Measurements from ENCODE around the gene MED25. TPM values are rescaled to one million over a fixed set of nuclear protein-coding genes. Genes with fewer than 3 reads are reported as not detected.

MED25 gene
- total RNA-seq, 1 donor from 2014 or later = 34.5 TPM

DNA sequence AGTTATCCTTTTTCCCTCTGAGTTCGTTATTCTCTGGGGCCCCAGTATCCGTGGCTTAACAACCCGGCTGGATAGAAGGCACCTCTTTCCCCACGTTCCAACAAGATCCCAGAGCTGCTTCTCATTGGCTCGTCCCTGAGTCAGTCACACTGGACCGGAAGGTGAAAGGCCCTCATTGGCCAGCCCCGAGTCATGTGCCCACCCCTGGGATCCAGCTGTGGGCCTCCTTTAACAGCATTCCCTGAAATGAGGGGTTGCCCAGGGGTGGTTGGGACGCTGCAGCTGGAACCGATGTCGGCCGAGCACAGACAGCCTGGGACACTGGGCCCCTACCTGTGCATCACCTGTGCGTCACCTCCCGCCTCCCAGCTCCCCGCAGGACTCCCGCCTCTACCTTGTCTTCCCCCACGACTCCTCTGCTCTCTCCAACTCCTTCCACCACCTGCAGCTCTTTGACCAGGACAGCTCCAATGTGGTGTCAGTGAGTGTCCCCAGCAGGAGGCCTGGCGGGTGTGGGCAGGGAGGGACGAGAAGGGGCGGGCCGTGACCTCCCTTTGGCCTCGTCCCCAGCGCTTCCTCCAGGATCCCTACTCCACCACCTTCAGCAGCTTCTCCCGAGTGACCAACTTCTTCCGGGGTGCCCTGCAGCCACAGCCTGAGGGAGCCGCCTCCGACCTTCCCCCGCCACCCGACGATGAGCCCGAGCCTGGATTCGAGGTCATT, 63.7 kb downstream of the MED25 start:
- H3K36me3 ChIP-seq (ENCODE audit: control insufficient read depth, insufficient read depth, low read length) = peaks cover 9% of the 10 kb centered on the region
- DNase-seq (ENCODE audit: low read depth) = no peak
- H3K4me3 ChIP-seq (ENCODE audit: low read depth, low read length) = no peak overlapping the region
- no peaks in the 10 kb centered on the region for H3K27me3 ChIP-seq (ENCODE audit: control insufficient read depth, insufficient read depth, low read length)
- TF ChIP-seq, protein P1, sequence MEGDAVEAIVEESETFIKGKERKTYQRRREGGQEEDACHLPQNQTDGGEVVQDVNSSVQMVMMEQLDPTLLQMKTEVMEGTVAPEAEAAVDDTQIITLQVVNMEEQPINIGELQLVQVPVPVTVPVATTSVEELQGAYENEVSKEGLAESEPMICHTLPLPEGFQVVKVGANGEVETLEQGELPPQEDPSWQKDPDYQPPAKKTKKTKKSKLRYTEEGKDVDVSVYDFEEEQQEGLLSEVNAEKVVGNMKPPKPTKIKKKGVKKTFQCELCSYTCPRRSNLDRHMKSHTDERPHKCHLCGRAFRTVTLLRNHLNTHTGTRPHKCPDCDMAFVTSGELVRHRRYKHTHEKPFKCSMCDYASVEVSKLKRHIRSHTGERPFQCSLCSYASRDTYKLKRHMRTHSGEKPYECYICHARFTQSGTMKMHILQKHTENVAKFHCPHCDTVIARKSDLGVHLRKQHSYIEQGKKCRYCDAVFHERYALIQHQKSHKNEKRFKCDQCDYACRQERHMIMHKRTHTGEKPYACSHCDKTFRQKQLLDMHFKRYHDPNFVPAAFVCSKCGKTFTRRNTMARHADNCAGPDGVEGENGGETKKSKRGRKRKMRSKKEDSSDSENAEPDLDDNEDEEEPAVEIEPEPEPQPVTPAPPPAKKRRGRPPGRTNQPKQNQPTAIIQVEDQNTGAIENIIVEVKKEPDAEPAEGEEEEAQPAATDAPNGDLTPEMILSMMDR (IDR thresholded peaks at IDR 0.05; ENCODE audit: insufficient read depth, low read length, poor library complexity, severe bottlenecking) = no peak

DNA sequence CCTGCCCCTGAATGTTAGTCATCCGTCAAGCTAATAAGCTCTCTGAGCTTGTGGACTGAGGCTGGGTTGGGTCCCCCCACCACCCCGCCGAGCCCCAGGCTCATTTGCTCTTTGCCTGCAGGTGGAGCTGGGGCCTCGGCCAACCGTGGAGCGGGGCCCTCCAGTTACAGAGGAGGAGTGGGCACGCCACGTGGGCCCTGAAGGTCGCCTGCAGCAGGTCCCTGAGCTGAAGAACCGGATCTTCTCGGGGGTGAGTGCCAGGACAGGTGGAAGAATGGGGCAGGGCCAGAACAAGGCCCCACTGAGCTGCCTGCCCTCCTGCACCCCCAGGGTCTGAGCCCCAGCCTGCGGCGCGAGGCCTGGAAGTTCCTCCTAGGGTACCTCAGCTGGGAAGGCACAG, 64.6 kb downstream of the MED25 start:
- DNase-seq (ENCODE audit: low read depth) = no peak
- TF ChIP-seq, protein P1 (IDR thresholded peaks at IDR 0.05; ENCODE audit: insufficient read depth, low read length, poor library complexity, severe bottlenecking) = no peak
- no peak overlapping the region for H3K4me3 ChIP-seq (ENCODE audit: low read depth, low read length)
- peaks cover 9% of the 10 kb centered on the region for H3K36me3 ChIP-seq (ENCODE audit: control insufficient read depth, insufficient read depth, low read length)
- no peaks in the 10 kb centered on the region for H3K27me3 ChIP-seq (ENCODE audit: control insufficient read depth, insufficient read depth, low read length)

DNA sequence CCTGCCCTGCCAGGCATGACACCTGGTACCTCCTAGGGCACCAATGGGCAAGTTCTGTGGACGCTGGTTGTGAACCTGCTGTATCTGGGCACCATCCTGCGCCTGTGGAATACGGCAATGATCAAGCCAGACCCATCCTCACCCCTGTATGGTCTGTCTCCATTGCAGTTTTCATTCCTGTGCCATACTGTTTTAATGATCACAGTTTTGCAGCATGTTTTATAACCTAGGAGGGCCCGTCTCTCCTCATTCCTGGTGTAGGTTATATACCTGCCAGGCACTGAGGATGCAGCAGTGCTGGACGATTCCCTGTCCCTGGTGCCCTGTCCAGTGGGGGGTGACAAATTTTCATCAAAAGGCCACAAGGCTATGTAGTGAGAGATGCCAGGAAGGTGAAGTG, 65.0 kb downstream of the MED25 start:
- Histone ChIP-seq H3K27me3 (ENCODE audit: control insufficient read depth, insufficient read depth, low read length) (no peaks in the 10 kb centered on the region), H3K4me3 (ENCODE audit: low read depth, low read length) (no peak overlapping the region), H3K36me3 (ENCODE audit: control insufficient read depth, insufficient read depth, low read length) (peaks cover 9% of the 10 kb centered on the region)
- TF ChIP-seq, protein P1 (IDR thresholded peaks at IDR 0.05; ENCODE audit: insufficient read depth, low read length, poor library complexity, severe bottlenecking) = no peak
- no peak for DNase-seq (ENCODE audit: low read depth)

DNA sequence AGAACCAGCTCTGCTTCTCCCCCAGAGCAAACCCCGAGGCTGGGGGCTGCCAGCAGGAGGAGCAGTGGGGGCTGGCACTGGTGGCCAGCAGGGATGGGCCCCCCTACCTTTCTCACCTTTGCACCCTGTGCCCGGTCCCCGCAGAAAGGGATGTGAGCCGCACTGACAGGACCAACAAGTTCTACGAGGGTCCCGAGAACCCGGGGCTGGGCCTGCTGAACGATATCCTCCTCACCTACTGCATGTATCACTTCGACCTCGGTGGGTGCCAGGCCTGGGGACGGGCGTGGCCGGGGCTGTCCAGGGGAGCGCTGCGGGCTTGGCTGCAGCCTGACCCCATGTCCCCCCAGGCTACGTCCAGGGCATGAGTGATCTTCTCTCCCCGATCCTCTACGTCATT, 66.0 kb downstream of the MED25 start:
- TF ChIP-seq, protein P1 (IDR thresholded peaks at IDR 0.05; ENCODE audit: insufficient read depth, low read length, poor library complexity, severe bottlenecking) = no peak
- Histone ChIP-seq H3K36me3 (ENCODE audit: control insufficient read depth, insufficient read depth, low read length) (peaks cover 9% of the 10 kb centered on the region), H3K4me3 (ENCODE audit: low read depth, low read length) (no peak overlapping the region), H3K27me3 (ENCODE audit: control insufficient read depth, insufficient read depth, low read length) (no peaks in the 10 kb centered on the region)
- no peak for DNase-seq (ENCODE audit: low read depth)

DNA sequence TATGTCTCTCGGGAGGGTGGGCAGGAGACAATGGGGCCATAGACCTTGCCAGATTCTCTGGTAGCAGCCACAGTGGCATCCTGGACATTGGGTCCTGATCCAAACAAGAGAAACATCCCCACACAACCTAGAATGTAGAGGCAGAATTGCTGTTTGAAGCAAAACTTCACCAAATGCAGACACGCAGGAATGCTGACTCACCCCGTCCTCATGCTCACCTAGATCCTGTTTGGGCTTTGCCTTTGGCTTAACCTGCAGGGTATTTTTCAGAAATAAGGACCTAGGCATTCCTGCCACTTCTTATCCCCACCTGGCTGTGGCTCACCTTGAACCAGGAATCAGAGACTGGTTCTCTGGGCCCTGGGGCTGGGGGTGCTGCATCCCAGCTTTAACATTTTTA, 66.7 kb downstream of the MED25 start:
- TF ChIP-seq, protein P1 (IDR thresholded peaks at IDR 0.05; ENCODE audit: insufficient read depth, low read length, poor library complexity, severe bottlenecking) = no peak
- no peak for DNase-seq (ENCODE audit: low read depth)
- H3K27me3 ChIP-seq (ENCODE audit: control insufficient read depth, insufficient read depth, low read length) = peaks cover 3% of the 10 kb centered on the region
- H3K36me3 ChIP-seq (ENCODE audit: control insufficient read depth, insufficient read depth, low read length) = peaks cover 9% of the 10 kb centered on the region
- H3K4me3 ChIP-seq (ENCODE audit: low read depth, low read length) = no peak overlapping the region

Other genes with a start within 250 kb of the MED25 start
- 89.4 and 91.4 TPM in 2 replicates for gene NOSIP, start 237.7 kb upstream of the MED25 start, total RNA-seq
- gene PRRG2, start 237.0 kb upstream of the MED25 start, total RNA-seq = 5.4 and 7.2 TPM in 2 replicates
- gene PRR12, start 227.1 kb upstream of the MED25 start, total RNA-seq = 8.9 and 11.5 TPM in 2 replicates
- gene RRAS, start 178.1 kb upstream of the MED25 start, total RNA-seq = 32.8 and 44.1 TPM in 2 replicates
- 38.9 and 51.1 TPM in 2 replicates for gene SCAF1, start 176.1 kb upstream of the MED25 start, total RNA-seq
- 47.3 and 66.6 TPM in 2 replicates for gene IRF3, start 152.4 kb upstream of the MED25 start, total RNA-seq
- gene BCL2L12, start 152.4 kb upstream of the MED25 start, total RNA-seq = 13.9 and 19.8 TPM in 2 replicates
- gene PRMT1, start 141.0 kb upstream of the MED25 start, total RNA-seq = 284 and 314 TPM in 2 replicates
- gene ADM5, start 128.7 kb upstream of the MED25 start, total RNA-seq = 1.0 TPM in 2 replicates
- 2.7 and 3.4 TPM in 2 replicates for gene CPT1C, start 127.2 kb upstream of the MED25 start, total RNA-seq
- gene TSKS, start 55.0 kb upstream of the MED25 start, total RNA-seq = not detected in 2 replicates
- gene AP2A1, start 51.3 kb upstream of the MED25 start, total RNA-seq = 98.9 and 111 TPM in 2 replicates
- gene FUZ, start 5.0 kb upstream of the MED25 start, total RNA-seq = 13.2 and 14.8 TPM in 2 replicates
- gene PTOV1, start 32.9 kb downstream of the MED25 start, total RNA-seq = 47.9 and 71.1 TPM in 2 replicates
- 69.3 and 78.2 TPM in 2 replicates for gene PNKP, start 49.3 kb downstream of the MED25 start, total RNA-seq
- 23.2 and 34.6 TPM in 2 replicates for gene AKT1S1, start 59.1 kb downstream of the MED25 start, total RNA-seq
- 17.4 and 28.1 TPM in 2 replicates for gene TBC1D17, start 59.4 kb downstream of the MED25 start, total RNA-seq
- 6.2 and 8.2 TPM in 2 replicates for gene IL4I1, start 78.6 kb downstream of the MED25 start, total RNA-seq
- 22.4 and 22.7 TPM in 2 replicates for gene ATF5, start 110.9 kb downstream of the MED25 start, total RNA-seq
- gene NUP62, start 111.2 kb downstream of the MED25 start, total RNA-seq = 61.1 and 66.0 TPM in 2 replicates
- not detected in 2 replicates for gene SIGLEC11, start 142.9 kb downstream of the MED25 start, total RNA-seq
- gene VRK3, start 207.1 kb downstream of the MED25 start, total RNA-seq = 20.5 and 43.4 TPM in 2 replicates
- 10.2 and 13.2 TPM in 2 replicates for gene ZNF473, start 207.7 kb downstream of the MED25 start, total RNA-seq

All from kidney epithelial cell (primary cell).